HG03457 (cell line): ENCODE measurements around the gene LRRC27.

Source experiments
- ATAC-seq: cut with Tn5 transposase; IDR thresholded peaks from one replicate; pipeline ENCODE4 v1.9.1; 2021; ENCODE audit warnings: moderate number of reproducible peaks; ENCODE audit not compliant: unreplicated experiment

The LRRC27 gene

DNA sequence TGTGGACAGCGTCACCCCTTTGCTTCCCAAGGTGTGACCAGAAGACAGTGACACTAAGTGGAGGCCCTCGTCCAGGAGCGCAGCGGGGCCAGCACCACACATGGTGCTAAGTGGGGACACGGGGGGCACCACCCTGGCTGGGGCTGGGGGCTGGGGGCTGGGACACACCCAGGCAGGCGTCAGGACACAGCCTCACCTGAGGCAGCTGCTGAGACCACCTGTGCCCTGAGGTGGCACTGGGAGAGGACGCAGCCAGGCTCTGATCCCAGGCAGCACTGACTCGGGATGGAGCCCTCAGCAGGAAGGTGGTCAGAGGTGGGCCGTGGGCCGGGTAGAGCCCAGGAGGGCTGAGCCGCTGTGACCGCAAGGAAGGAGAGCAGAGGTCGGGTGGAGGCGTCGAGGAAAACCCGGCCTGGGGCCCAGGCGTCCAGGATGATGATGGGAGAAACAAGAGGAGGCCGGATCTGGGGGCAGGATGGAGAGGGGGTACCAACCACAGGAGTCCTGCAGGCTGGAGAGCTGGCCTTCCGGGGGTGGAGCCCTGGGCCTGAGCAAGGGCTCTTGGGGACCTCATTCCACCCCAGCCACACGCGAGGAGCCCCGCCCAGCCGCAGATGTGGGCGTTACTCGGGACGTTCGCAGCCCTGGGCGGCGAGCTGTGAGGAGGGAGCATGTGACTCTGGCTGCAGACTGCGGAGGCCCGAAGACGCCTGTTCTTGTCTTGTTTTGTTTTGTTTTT is 22.5 kb downstream of the LRRC27 start:
- no peak for ATAC-seq

GRCh38 chr10:132355297-132355696 is 23.3 kb downstream of the LRRC27 start:
- no peak for ATAC-seq

- no peak for ATAC-seq
Measured at GRCh38 chr10:132355754-132356153, 23.8 kb downstream of the LRRC27 start.

DNA sequence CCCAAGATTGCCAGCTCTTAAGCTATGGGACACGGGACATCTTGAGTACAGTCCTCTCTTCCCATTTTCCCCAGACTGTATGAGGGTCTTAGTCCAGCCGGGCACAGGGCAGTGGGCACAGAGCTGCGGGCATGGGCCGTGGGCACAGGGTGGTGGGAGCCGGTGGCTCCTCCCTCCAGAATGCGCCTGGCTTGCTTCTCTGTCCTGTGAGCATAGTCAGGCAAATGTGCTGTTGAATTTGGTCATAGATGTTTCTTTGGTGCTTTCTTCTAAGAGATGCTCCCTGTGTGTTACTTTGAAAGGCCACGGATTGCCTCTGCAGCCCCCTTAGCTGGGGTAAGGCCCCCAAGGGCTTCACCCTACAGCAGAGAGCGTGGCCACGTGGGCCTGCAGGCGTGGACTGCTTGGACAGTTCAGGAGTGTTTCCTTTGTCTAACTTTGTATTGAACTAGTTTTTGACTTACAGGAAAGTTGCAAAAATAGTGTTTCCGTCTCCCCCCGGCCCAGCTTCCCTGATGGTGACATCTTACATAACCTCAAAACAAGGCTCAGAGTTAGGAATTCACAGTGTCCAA is 24.7 kb downstream of the LRRC27 start:
- ATAC-seq, result no peak

GRCh38 chr10:132357286-132358058 is 25.5 kb downstream of the LRRC27 start:
- no peak for ATAC-seq

DNA sequence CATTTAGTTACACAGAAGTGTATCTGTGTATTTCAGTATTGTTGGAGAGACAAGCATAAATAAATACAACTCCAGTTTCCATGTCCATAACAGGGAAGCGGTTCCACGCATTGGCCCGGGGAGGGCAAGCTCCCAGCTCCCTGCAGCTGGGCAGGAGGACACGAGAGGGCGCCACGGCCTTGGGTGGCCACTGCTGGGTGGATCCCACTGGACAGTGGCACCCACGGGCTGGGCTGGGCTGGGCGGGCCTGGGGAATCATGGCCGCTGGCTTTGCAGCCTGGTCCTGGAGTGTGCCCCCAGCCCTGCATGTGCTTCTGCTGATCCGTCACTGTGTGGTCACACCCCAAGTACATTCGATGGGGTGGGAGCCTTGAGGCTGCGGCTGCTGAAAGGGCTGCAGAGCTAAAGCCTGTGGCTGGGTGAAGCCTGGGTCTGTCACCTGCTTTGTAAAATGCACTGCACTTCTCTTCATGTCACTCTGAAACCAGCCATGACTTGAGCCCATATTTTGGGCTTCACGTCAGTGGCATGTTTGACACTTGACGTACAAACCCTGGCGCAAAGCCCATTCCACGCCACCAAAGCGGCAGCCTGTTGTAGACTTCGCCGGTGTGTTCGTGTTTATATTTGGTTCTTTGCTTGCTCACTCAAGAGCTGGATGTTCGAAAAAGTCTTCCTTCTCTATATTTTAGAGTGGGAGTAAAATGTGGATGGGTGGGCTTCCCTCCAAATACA is 27.5 kb downstream of the LRRC27 start:
- no peak for ATAC-seq

GRCh38 chr10:132360766-132361447 is 28.9 kb downstream of the LRRC27 start:
- no peak for ATAC-seq

DNA sequence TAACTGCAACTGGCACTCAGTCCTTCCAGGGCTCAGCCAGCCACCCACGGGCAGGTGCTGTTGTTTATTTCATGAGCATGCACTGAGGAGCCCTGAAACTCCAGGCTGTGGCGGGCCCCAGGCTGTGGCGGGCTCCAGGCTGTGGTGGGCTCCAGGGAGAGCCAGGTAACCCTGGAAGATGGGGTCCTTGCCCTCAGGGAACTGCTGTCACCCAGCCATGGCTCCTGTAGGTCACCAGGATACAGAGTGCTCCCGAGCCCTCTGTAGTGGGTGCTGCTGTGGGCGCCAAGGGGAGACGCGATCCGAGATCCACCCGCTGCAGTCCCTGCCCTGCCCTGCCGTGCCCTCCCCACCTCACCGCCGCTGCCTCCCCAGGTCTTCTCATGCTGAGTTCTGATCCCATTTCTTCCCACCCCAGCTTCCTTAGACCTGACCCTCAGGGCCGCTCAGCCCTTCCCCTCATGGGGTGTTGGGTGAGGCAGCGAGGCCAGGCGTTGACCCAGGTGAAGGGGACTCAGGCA is 29.6 kb downstream of the LRRC27 start:
- no peak for ATAC-seq

- no peak for ATAC-seq
Measured at GRCh38 chr10:132362151-132362611, 30.2 kb downstream of the LRRC27 start.

DNA sequence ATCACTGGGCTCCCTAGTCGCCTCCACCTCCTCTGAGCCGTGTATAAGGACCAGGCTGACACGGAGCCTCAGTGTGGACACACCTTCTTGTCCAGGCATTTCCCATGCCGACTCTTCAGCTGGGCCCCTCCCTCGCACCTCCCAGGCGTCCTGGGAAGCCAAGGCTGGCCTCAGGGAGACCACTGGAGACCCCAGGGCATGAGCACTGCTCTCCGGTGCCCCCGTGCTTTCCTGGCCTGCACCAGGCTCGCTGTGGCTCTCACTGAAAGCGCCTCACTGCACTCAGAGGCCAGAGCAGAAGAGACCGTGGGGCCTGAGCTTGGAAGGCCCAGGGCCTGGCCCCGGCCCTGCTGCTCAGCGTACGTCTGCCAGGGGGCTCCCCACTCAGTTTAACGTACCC is 31.4 kb downstream of the LRRC27 start:
- no peak for ATAC-seq

GRCh38 chr10:132363921-132364593 is 32.1 kb downstream of the LRRC27 start:
- no peak for ATAC-seq

- no peak for ATAC-seq
Measured at GRCh38 chr10:132364594-132364970, 32.6 kb downstream of the LRRC27 start.

- no peak for ATAC-seq
Measured at GRCh38 chr10:132365102-132365501, 33.1 kb downstream of the LRRC27 start.

- no peak for ATAC-seq
Measured at GRCh38 chr10:132366006-132366405, 34.0 kb downstream of the LRRC27 start.

DNA sequence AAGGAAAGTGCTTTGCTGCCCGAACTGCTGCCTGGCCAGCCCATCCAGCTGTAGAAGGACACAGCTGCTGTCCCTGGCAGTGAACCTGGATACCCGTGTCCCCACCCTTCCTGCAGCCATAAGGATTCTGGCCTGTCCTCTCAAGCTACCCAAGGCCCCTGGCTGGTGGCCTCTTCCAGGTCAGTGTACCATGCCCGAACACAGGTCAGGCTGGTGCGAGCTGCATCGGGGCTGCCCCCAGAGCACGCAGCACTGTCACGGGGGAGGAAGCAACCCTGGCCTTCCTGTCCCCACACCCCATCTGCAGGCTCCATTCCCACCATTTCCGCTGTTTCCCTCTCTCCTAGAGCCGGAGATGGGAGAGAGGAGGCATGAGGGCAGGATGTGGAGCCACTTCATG is 34.5 kb downstream of the LRRC27 start:
- no peak for ATAC-seq

GRCh38 chr10:132368391-132368790 is 36.4 kb downstream of the LRRC27 start:
- no peak for ATAC-seq

DNA sequence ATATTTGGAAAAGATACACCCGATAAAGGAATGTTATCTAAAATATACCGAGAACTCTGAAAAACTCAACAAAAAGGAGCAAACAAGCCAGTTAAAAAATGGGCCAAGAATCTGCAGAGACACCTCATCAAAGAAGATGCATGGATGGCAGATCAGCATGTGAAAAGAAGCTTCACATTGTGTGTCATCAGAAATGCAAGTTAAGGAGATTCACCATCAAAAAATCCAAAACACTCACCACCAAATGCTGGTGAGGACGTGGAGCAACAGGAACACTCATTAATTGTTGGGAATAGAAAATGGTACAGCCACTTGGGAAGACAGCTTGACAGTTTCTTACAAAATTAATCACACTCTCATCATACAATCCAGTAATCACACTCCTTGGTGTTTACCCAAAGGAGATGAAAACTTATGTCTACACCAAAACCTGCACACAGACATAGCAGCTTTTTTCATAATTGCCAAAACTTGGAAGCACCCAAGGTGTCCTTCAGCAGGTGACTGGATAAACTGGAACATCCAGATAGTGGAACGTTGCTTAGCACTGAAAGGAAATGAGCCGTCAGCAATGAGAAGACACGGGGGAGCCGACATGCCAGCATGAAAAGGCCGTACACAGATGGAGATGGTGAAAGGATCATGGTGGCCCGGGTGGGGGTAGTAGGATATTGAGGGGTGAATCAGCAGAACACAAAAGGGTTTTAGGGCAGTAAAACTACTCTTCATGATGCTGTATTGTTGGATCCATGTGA is 37.1 kb downstream of the LRRC27 start:
- no peak for ATAC-seq

DNA sequence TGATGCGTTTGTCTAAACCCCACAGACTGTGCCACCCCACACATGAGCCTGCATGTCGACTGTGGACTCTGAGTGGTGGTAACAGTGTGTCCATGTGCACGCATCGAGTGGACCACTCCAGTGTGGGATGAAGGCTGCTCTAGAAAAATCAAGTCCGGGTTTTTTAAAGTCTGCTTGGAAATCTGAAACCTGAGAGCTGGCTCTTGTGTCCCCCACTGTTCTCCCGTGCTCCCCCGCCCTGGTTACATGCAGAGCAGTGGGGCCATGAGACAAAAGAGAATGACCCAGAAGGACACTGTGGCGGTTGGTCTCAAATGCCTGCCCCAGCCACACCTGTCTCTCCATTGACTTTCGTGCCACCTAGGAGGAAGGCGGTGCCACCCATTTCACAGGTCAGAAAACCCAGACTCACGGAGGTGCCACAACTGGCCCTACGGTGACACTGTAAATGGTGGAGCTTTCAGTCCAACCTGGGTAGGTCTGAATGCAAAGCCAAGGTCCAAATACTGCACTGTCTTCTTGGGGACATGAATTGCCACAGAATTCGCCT is 37.7 kb downstream of the LRRC27 start:
- ATAC-seq, result no peak
